ENCODE results near the gene IL2RA. TPM values are rescaled to one million over a fixed set of nuclear protein-coding genes. Genes with fewer than 3 reads are reported as not detected.

Gene IL2RA
- total and polyA plus RNA-seq, 9 of the 15 experiments (the other 6 are each of a cell fraction or from before 2014, with no cell fraction given), result 0.95 TPM; not detected in 8

DNA sequence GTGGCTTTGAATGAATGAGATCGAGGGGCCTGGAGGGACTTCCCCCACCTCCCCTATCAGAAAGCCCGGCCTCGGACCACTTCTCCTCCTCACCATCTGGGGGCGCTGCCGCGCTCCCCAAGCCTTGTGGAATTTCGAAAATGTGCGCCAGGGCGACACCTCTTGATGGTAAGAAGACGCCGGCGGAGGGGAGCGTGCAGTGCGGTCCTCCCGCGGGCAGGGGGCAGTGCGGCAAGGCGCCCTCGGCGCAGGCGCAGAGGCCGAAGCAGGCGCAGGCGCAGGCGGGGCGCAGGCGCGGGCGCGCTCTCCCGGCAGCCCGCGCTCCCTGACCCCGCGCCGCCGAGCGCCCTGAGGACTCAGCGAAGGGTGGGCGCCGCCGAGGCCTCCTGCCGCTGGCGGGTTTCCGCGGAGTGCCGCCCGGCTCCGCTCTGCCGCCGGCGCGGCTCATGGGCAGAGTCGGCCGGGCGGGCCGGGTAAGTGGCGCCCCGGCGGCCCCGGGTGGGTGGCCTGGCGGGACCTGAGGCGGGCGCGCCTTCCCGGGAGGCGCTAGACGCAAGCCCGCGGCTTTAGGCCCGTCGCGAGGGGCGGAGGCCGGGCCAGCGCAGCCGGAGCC lies 26.7 kb upstream of the IL2RA start, which contains the start of gene RBM17 (continued):
- no peak for TF ChIP-seq TCF7 (IDR thresholded peaks at IDR 0.05; ENCODE audit: borderline replicate concordance)
- TF ChIP-seq SRSF1 (IDR thresholded peaks at IDR 0.05; ENCODE audit: low read depth, low read length), result no peak
- peak; percentile 60 for TF ChIP-seq NUFIP1 (IDR thresholded peaks at IDR 0.05; ENCODE audit: partially characterized antibody)
- TF ChIP-seq GTF2B (IDR thresholded peaks at IDR 0.05; ENCODE audit: extremely low read depth, insufficient read length), result no peak
- TF ChIP-seq ESRRB (CRISPR knock-in tag; IDR thresholded peaks at IDR 0.05; ENCODE audit: borderline replicate concordance), result no peak
- no peak for TF ChIP-seq CCAR2 (IDR thresholded peaks at IDR 0.05; ENCODE audit: low read depth, low read length)
- TF ChIP-seq WHSC1 (IDR thresholded peaks at IDR 0.05; ENCODE audit: low read length), result no peak
- no peak for TF ChIP-seq ZFPM2 (CRISPR knock-in tag; IDR thresholded peaks at IDR 0.05)
- TF ChIP-seq TCF7L2 (IDR thresholded peaks at IDR 0.05; ENCODE audit: low read depth, low read length), result no peak
- no peak for TF ChIP-seq ZNF668 (CRISPR knock-in tag; IDR thresholded peaks at IDR 0.05)
- no peak for TF ChIP-seq RBM17 (IDR thresholded peaks at IDR 0.05; ENCODE audit: borderline replicate concordance, low read depth, low read length)
- no peak for TF ChIP-seq NFYB (IDR thresholded peaks at IDR 0.05; ENCODE audit: extremely low read depth, insufficient read length)
- no peak for TF ChIP-seq NKRF (IDR thresholded peaks at IDR 0.05; ENCODE audit: borderline replicate concordance)
- no peak for TF ChIP-seq XRCC4 (IDR thresholded peaks at IDR 0.05; ENCODE audit: extremely low read depth, insufficient read depth, insufficient read length)
- TF ChIP-seq ZNF197 (CRISPR knock-in tag; IDR thresholded peaks at IDR 0.05; ENCODE audit: low read depth), result no peak
- no peak; the same call in 1 of the 2 replicates for TF ChIP-seq HDAC2 (IDR thresholded peaks at IDR 0.05)
- TF ChIP-seq SMARCB1 (IDR thresholded peaks at IDR 0.05; ENCODE audit: insufficient read length, low read depth), result no peak
- TF ChIP-seq CHCHD3 (CRISPR knock-in tag; IDR thresholded peaks at IDR 0.05), result no peak
- no peak for TF ChIP-seq BCL6 (CRISPR knock-in tag; IDR thresholded peaks at IDR 0.05)
- TF ChIP-seq HMBOX1 (IDR thresholded peaks at IDR 0.05), result no peak
- TF ChIP-seq ZNF23 (CRISPR knock-in tag; IDR thresholded peaks at IDR 0.05), result no peak
- peak; percentile 54 for TF ChIP-seq RBM22 (IDR thresholded peaks at IDR 0.05; ENCODE audit: low read depth, low read length, poor library complexity, severe bottlenecking)
- TF ChIP-seq, protein P1, sequence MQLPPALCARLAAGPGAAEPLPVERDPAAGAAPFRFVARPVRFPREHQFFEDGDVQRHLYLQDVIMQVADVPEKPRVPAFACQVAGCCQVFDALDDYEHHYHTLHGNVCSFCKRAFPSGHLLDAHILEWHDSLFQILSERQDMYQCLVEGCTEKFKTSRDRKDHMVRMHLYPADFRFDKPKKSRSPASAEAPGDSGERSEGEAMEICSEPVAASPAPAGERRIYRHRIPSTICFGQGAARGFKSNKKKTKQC (CRISPR knock-in tag; IDR thresholded peaks at IDR 0.05), result no peak
- TF ChIP-seq, protein P2, sequence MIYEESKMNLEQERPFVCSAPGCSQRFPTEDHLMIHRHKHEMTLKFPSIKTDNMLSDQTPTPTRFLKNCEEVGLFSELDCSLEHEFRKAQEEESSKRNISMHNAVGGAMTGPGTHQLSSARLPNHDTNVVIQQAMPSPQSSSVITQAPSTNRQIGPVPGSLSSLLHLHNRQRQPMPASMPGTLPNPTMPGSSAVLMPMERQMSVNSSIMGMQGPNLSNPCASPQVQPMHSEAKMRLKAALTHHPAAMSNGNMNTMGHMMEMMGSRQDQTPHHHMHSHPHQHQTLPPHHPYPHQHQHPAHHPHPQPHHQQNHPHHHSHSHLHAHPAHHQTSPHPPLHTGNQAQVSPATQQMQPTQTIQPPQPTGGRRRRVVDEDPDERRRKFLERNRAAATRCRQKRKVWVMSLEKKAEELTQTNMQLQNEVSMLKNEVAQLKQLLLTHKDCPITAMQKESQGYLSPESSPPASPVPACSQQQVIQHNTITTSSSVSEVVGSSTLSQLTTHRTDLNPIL (CRISPR knock-in tag; IDR thresholded peaks at IDR 0.05), result no peak
- 0 out of 2 replicates have a peak, but pooled peaks have one; percentile 43 for TF ChIP-seq CAMTA2 (CRISPR knock-in tag; conservative IDR thresholded peaks at IDR 0.05)
